Measurements from ENCODE around the gene ADGRB3. TPM values are rescaled to one million over a fixed set of nuclear protein-coding genes. Genes with fewer than 3 reads are reported as not detected.
"Not testable (repeated sequence)": the region's sequence is repeated elsewhere in the genome, so short reads cannot be mapped to it uniquely, and the experiment has no call there.

ADGRB3 gene
- total RNA-seq, 2 experiments from 2014 or later: not detected

GRCh38 chr6:68651011-68651985, 16.2 kb downstream of the ADGRB3 start:
- no peak overlapping the region for H3K27ac Mint-ChIP-seq
- ChIA-PET CTCF (no interaction called here), POLR2A (no interaction called here)
- no peak for DNase-seq
- no peaks in the 10 kb centered on the region for H3K4me1 Mint-ChIP-seq (ENCODE audit: low read depth)
- H3K27me3 Mint-ChIP-seq (ENCODE audit: low read depth): no peaks in the 10 kb centered on the region
- no peaks in the 10 kb centered on the region for H3K9me3 Mint-ChIP-seq (ENCODE audit: insufficient read depth)
- H3K36me3 Mint-ChIP-seq (ENCODE audit: low read depth): no peaks in the 10 kb centered on the region
- no peak for ATAC-seq
- no peak overlapping the region for H3K4me3 Mint-ChIP-seq

GRCh38 chr6:68652117-68652536, 17.0 kb downstream of the ADGRB3 start:
- no peak for ATAC-seq
- Mint-ChIP-seq H3K4me3 (no peak overlapping the region), H3K36me3 (ENCODE audit: low read depth) (no peaks in the 10 kb centered on the region), H3K4me1 (ENCODE audit: low read depth) (no peaks in the 10 kb centered on the region), H3K27ac (no peak overlapping the region), H3K9me3 (ENCODE audit: insufficient read depth) (no peaks in the 10 kb centered on the region), H3K27me3 (ENCODE audit: low read depth) (no peaks in the 10 kb centered on the region)
- ChIA-PET CTCF (no interaction called here), POLR2A (no interaction called here)
- no peak for DNase-seq

- ATAC-seq (no peak), DNase-seq (no peak)
- POLR2A ChIA-PET: no interaction called here
- H3K27ac Mint-ChIP-seq: no peak overlapping the region
- no peaks in the 10 kb centered on the region for H3K4me1 Mint-ChIP-seq (ENCODE audit: low read depth)
- H3K27me3 Mint-ChIP-seq (ENCODE audit: low read depth): no peaks in the 10 kb centered on the region
- H3K9me3 Mint-ChIP-seq (ENCODE audit: insufficient read depth): no peaks in the 10 kb centered on the region
- no peak overlapping the region for H3K4me3 Mint-ChIP-seq
- H3K36me3 Mint-ChIP-seq (ENCODE audit: low read depth): no peaks in the 10 kb centered on the region
- CTCF ChIA-PET: no interaction called here
Measured at GRCh38 chr6:68653074-68653705, 18.1 kb downstream of the ADGRB3 start.

- DNase-seq (no peak), ATAC-seq (no peak)
- Mint-ChIP-seq H3K4me1 (ENCODE audit: low read depth) (no peaks in the 10 kb centered on the region), H3K36me3 (ENCODE audit: low read depth) (no peaks in the 10 kb centered on the region), H3K27ac (no peak overlapping the region), H3K27me3 (ENCODE audit: low read depth) (no peaks in the 10 kb centered on the region), H3K4me3 (no peak overlapping the region), H3K9me3 (ENCODE audit: insufficient read depth) (no peaks in the 10 kb centered on the region)
- ChIA-PET CTCF (no interaction called here), POLR2A (no interaction called here)
Measured at GRCh38 chr6:68653706-68654089, 18.6 kb downstream of the ADGRB3 start.

GRCh38 chr6:68654134-68654533, 19.1 kb downstream of the ADGRB3 start:
- Mint-ChIP-seq H3K4me1 (ENCODE audit: low read depth) (no peaks in the 10 kb centered on the region), H3K9me3 (ENCODE audit: insufficient read depth) (no peaks in the 10 kb centered on the region), H3K27me3 (ENCODE audit: low read depth) (no peaks in the 10 kb centered on the region), H3K27ac (no peak overlapping the region), H3K4me3 (no peak overlapping the region), H3K36me3 (ENCODE audit: low read depth) (no peaks in the 10 kb centered on the region)
- ATAC-seq (no peak), DNase-seq (no peak)
- POLR2A ChIA-PET: no interaction called here
- CTCF ChIA-PET: no interaction called here

- no peaks in the 10 kb centered on the region for H3K36me3 Mint-ChIP-seq (ENCODE audit: low read depth)
- H3K4me1 Mint-ChIP-seq (ENCODE audit: low read depth): no peaks in the 10 kb centered on the region
- POLR2A ChIA-PET: no interaction called here
- H3K4me3 Mint-ChIP-seq: no peak overlapping the region
- no peaks in the 10 kb centered on the region for H3K9me3 Mint-ChIP-seq (ENCODE audit: insufficient read depth)
- CTCF ChIA-PET: no interaction called here
- DNase-seq (no peak), ATAC-seq (no peak)
- H3K27ac Mint-ChIP-seq: no peak overlapping the region
- H3K27me3 Mint-ChIP-seq (ENCODE audit: low read depth): no peaks in the 10 kb centered on the region
Measured at GRCh38 chr6:68655028-68655427, 19.9 kb downstream of the ADGRB3 start.

GRCh38 chr6:68657374-68658139, 22.5 kb downstream of the ADGRB3 start:
- Mint-ChIP-seq H3K4me3 (no peak overlapping the region), H3K36me3 (ENCODE audit: low read depth) (no peaks in the 10 kb centered on the region)

GRCh38 chr6:68658338-68658737, 23.3 kb downstream of the ADGRB3 start:
- no peaks in the 10 kb centered on the region for H3K4me1 Mint-ChIP-seq (ENCODE audit: low read depth)
- H3K4me3 Mint-ChIP-seq: no peak overlapping the region
- CTCF ChIA-PET: no interaction called here
- no peaks in the 10 kb centered on the region for H3K27me3 Mint-ChIP-seq (ENCODE audit: low read depth)
- POLR2A ChIA-PET: no interaction called here
- H3K27ac Mint-ChIP-seq: no peak overlapping the region
- no peaks in the 10 kb centered on the region for H3K9me3 Mint-ChIP-seq (ENCODE audit: insufficient read depth)
- DNase-seq (no peak), ATAC-seq (no peak)
- no peaks in the 10 kb centered on the region for H3K36me3 Mint-ChIP-seq (ENCODE audit: low read depth)

More at GRCh38 chr6:68657374-68658139, 22.5 kb downstream of the ADGRB3 start:
- no peak overlapping the region for H3K27ac Mint-ChIP-seq
- H3K4me1 Mint-ChIP-seq (ENCODE audit: low read depth): no peaks in the 10 kb centered on the region
- H3K27me3 Mint-ChIP-seq (ENCODE audit: low read depth): no peaks in the 10 kb centered on the region
- ATAC-seq (no peak), DNase-seq (no peak)
- CTCF ChIA-PET: no interaction called here
- no peaks in the 10 kb centered on the region for H3K9me3 Mint-ChIP-seq (ENCODE audit: insufficient read depth)
- POLR2A ChIA-PET: no interaction called here

- Mint-ChIP-seq H3K9me3 (ENCODE audit: insufficient read depth) (no peaks in the 10 kb centered on the region), H3K27me3 (ENCODE audit: low read depth) (no peaks in the 10 kb centered on the region), H3K4me1 (ENCODE audit: low read depth) (no peaks in the 10 kb centered on the region), H3K36me3 (ENCODE audit: low read depth) (no peaks in the 10 kb centered on the region), H3K4me3 (no peak overlapping the region), H3K27ac (no peak overlapping the region)
- ATAC-seq (no peak), DNase-seq (no peak)
- ChIA-PET POLR2A (no interaction called here), CTCF (no interaction called here)
Measured at GRCh38 chr6:68673255-68673654, 38.2 kb downstream of the ADGRB3 start.

GRCh38 chr6:68675548-68675947, 40.5 kb downstream of the ADGRB3 start:
- DNase-seq (no peak), ATAC-seq (no peak)
- no peaks in the 10 kb centered on the region for H3K36me3 Mint-ChIP-seq (ENCODE audit: low read depth)
- CTCF ChIA-PET: no interaction called here
- H3K4me1 Mint-ChIP-seq (ENCODE audit: low read depth): no peaks in the 10 kb centered on the region
- H3K9me3 Mint-ChIP-seq (ENCODE audit: insufficient read depth): no peaks in the 10 kb centered on the region
- POLR2A ChIA-PET: no interaction called here
- no peak overlapping the region for H3K27ac Mint-ChIP-seq
- no peaks in the 10 kb centered on the region for H3K27me3 Mint-ChIP-seq (ENCODE audit: low read depth)
- no peak overlapping the region for H3K4me3 Mint-ChIP-seq

- CTCF ChIA-PET; POLR2A ChIA-PET; H3K27me3 Mint-ChIP-seq (ENCODE audit: low read depth); H3K4me1 Mint-ChIP-seq (ENCODE audit: low read depth); H3K9me3 Mint-ChIP-seq (ENCODE audit: insufficient read depth); ATAC-seq; DNase-seq; H3K36me3 Mint-ChIP-seq (ENCODE audit: low read depth); H3K27ac Mint-ChIP-seq; H3K4me3 Mint-ChIP-seq: not testable (repeated sequence)
Measured at GRCh38 chr6:68676094-68676493, 41.0 kb downstream of the ADGRB3 start.

- ChIA-PET POLR2A (no interaction called here), CTCF (no interaction called here)
- ATAC-seq (no peak), DNase-seq (no peak)
- Mint-ChIP-seq H3K36me3 (ENCODE audit: low read depth) (no peaks in the 10 kb centered on the region), H3K4me1 (ENCODE audit: low read depth) (no peaks in the 10 kb centered on the region), H3K27me3 (ENCODE audit: low read depth) (no peaks in the 10 kb centered on the region), H3K27ac (no peak overlapping the region), H3K4me3 (no peak overlapping the region), H3K9me3 (ENCODE audit: insufficient read depth) (no peaks in the 10 kb centered on the region)
Measured at GRCh38 chr6:68677058-68677457, 42.0 kb downstream of the ADGRB3 start.

All from activated CD8-positive, alpha-beta T cell treated with anti-CD3 and anti-CD28 coated beads, Interleukin-2, amount 10 ng/mL, durations not matched to agents 7 days and 5 days (primary cell).